Measurements from ENCODE around the gene STEAP3.

GRCh38 chr2:119197126-119197405 is 26.6 kb upstream of the STEAP3 start:
- TF ChIP-seq, protein P1, sequence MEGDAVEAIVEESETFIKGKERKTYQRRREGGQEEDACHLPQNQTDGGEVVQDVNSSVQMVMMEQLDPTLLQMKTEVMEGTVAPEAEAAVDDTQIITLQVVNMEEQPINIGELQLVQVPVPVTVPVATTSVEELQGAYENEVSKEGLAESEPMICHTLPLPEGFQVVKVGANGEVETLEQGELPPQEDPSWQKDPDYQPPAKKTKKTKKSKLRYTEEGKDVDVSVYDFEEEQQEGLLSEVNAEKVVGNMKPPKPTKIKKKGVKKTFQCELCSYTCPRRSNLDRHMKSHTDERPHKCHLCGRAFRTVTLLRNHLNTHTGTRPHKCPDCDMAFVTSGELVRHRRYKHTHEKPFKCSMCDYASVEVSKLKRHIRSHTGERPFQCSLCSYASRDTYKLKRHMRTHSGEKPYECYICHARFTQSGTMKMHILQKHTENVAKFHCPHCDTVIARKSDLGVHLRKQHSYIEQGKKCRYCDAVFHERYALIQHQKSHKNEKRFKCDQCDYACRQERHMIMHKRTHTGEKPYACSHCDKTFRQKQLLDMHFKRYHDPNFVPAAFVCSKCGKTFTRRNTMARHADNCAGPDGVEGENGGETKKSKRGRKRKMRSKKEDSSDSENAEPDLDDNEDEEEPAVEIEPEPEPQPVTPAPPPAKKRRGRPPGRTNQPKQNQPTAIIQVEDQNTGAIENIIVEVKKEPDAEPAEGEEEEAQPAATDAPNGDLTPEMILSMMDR (conservative IDR thresholded peaks at IDR 0.05; ENCODE audit: low read length) = no peak
- no peak for TF ChIP-seq EZH2phosphoT487 (IDR thresholded peaks at IDR 0.05; ENCODE audit: borderline replicate concordance)

All from Loucy (cell line).